DOHH2 (cell line): ENCODE data around the gene ZRSR2.

Experiments
- CTCF ChIP-seq: fragments of 200-600 bp; sonication (generic); IDR thresholded peaks from one replicate; pipeline ENCODE4 v1.5.1; 2014; ENCODE audit warnings: antibody characterized with exemption, mild to moderate bottlenecking, low read depth, low read length; ENCODE audit not compliant: poor library complexity, severe bottlenecking
- EZH2phosphoT487 ChIP-seq: fragments of 200-600 bp; sonication (generic); IDR thresholded peaks from 2 replicates; pipeline ENCODE4 v1.6.1; 2017; ENCODE audit warnings: borderline replicate concordance, mild to moderate bottlenecking, antibody characterized with exemption, low read length, moderate library complexity, mixed read lengths

GRCh38 chrX:15808254-15808653, 18.0 kb downstream of the ZRSR2 start:
- TF ChIP-seq CTCF, result no peak
- no peak for TF ChIP-seq EZH2phosphoT487
